Measurements from ENCODE around the gene PLA2G2A. TPM values are rescaled to one million over a fixed set of nuclear protein-coding genes. Genes with fewer than 3 reads are reported as not detected.
"Not testable (repeated sequence)": the region's sequence is repeated elsewhere in the genome, so short reads cannot be mapped to it uniquely, and the experiment has no call there.

PLA2G2A gene
- total and polyA plus RNA-seq, 4 donors: 441 to 1,724 (median 1,565) TPM; not detected in 1

GRCh38 chr1:19934336-19934735 is 45.1 kb downstream of the PLA2G2A start:
- H3K27ac ChIP-seq (ENCODE audit: low read depth in 1 of 2, low read length in 2 of 2): no peak overlapping the region
- H3K36me3 ChIP-seq (ENCODE audit: control insufficient read depth in 4 of 4, insufficient read depth in 3 of 4, low read depth in 1 of 4, low read length in 3 of 4): no peaks in the 10 kb centered on the region
- no peaks in the 10 kb centered on the region for H3K4me1 ChIP-seq (ENCODE audit: control insufficient read depth in 4 of 4, insufficient read depth in 4 of 4, low read length in 3 of 4)
- TF ChIP-seq GABPA (IDR thresholded peaks at IDR 0.05 in 1 of 2, conservative IDR thresholded peaks at IDR 0.05 in 1 of 2): no peak
- no peak for TF ChIP-seq SP1 (IDR thresholded peaks at IDR 0.05)
- TF ChIP-seq, protein P1, sequence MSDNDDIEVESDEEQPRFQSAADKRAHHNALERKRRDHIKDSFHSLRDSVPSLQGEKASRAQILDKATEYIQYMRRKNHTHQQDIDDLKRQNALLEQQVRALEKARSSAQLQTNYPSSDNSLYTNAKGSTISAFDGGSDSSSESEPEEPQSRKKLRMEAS (IDR thresholded peaks at IDR 0.05): no peak
- no peak for TF ChIP-seq HNF4A (conservative IDR thresholded peaks at IDR 0.05)
- no peak for TF ChIP-seq REST (IDR thresholded peaks at IDR 0.05)
- TF ChIP-seq CTCF (IDR thresholded peaks at IDR 0.05; ENCODE audit: low read depth, low read length, missing input control): no peak
- TF ChIP-seq HNF4G (IDR thresholded peaks at IDR 0.05): no peak
- no peak for TF ChIP-seq ZBTB33 (IDR thresholded peaks at IDR 0.05)
- no peak for TF ChIP-seq JUND (IDR thresholded peaks at IDR 0.05)
- WGBS: 83% methylated on average over 7 of the region's 7 CpGs
- H3K27me3 ChIP-seq (ENCODE audit: control insufficient read depth in 4 of 4, insufficient read depth in 4 of 4, low read length in 3 of 4): no peaks in the 10 kb centered on the region
- H3K9me3 ChIP-seq (ENCODE audit: control insufficient read depth in 4 of 4, low read length in 3 of 4): peaks cover 0 to 24% (median 9%) of the 10 kb centered on the region in 4 donors
- H3K9ac ChIP-seq (ENCODE audit: low read depth in 1 of 2, low read length in 2 of 2): no peak overlapping the region
- H3K4me3 ChIP-seq (ENCODE audit: low read depth in 1 of 3, low read length in 3 of 3): no peak overlapping the region
- DNase-seq (ENCODE audit: low spot score): no peak

GRCh38 chr1:19932866-19933265 is 46.6 kb downstream of the PLA2G2A start:
- 0% methylated on average over 1 of the region's 1 CpG for whole genome bisulfite sequencing
- Histone ChIP-seq H3K9me3 (ENCODE audit: control insufficient read depth in 4 of 4, low read length in 3 of 4) (peaks cover 0 to 24% (median 9%) of the 10 kb centered on the region in 4 donors), H3K9ac (ENCODE audit: low read depth in 1 of 2, low read length in 2 of 2) (no peak overlapping the region), H3K36me3 (ENCODE audit: control insufficient read depth in 4 of 4, insufficient read depth in 3 of 4, low read depth in 1 of 4, low read length in 3 of 4) (no peaks in the 10 kb centered on the region), H3K4me3 (ENCODE audit: low read depth in 1 of 3, low read length in 3 of 3) (no peak overlapping the region), H3K27me3 (ENCODE audit: control insufficient read depth in 4 of 4, insufficient read depth in 4 of 4, low read length in 3 of 4) (no peaks in the 10 kb centered on the region), H3K27ac (ENCODE audit: low read depth in 1 of 2, low read length in 2 of 2) (no peak overlapping the region), H3K4me1 (ENCODE audit: control insufficient read depth in 4 of 4, insufficient read depth in 4 of 4, low read length in 3 of 4) (no peaks in the 10 kb centered on the region)
- no peak for DNase-seq (ENCODE audit: low spot score)
- TF ChIP-seq FOXA1 (IDR thresholded peaks at IDR 0.05): no peak
- no peak for TF ChIP-seq HNF4G (IDR thresholded peaks at IDR 0.05)
- TF ChIP-seq, protein P1 (IDR thresholded peaks at IDR 0.05): no peak
- no peak for TF ChIP-seq EGR1 (IDR thresholded peaks at IDR 0.05; ENCODE audit: low read depth in 2 of 2)

GRCh38 chr1:19927130-19927421 is 52.3 kb downstream of the PLA2G2A start:
- H3K4me3 ChIP-seq (ENCODE audit: low read depth in 1 of 3, low read length in 3 of 3); DNase-seq (ENCODE audit: low spot score); H3K27ac ChIP-seq (ENCODE audit: low read depth in 1 of 2, low read length in 2 of 2); H3K4me1 ChIP-seq (ENCODE audit: control insufficient read depth in 4 of 4, insufficient read depth in 4 of 4, low read length in 3 of 4); H3K9ac ChIP-seq (ENCODE audit: low read depth in 1 of 2, low read length in 2 of 2); H3K36me3 ChIP-seq (ENCODE audit: control insufficient read depth in 4 of 4, insufficient read depth in 3 of 4, low read depth in 1 of 4, low read length in 3 of 4); H3K27me3 ChIP-seq (ENCODE audit: control insufficient read depth in 4 of 4, insufficient read depth in 4 of 4, low read length in 3 of 4): not testable (repeated sequence)
- peaks cover 0 to 14% (median 7%) of the 10 kb centered on the region in 4 donors for H3K9me3 ChIP-seq (ENCODE audit: control insufficient read depth in 4 of 4, low read length in 3 of 4)
- 81% methylated on average over 3 of the region's 3 CpGs for WGBS
